ENCODE data around the gene AGRN.

- no peak for TF ChIP-seq POLR2A (IDR thresholded peaks at IDR 0.05; ENCODE audit: low read length)
- no peak for TF ChIP-seq GATA1 (IDR thresholded peaks at IDR 0.05; ENCODE audit: low read depth, low read length)
Observed at GRCh38 chr1:1084372-1085170, 64.7 kb downstream of the AGRN start.

Data from erythroblast (primary cell).